RWPE1 (cell line): Measurements from ENCODE around the gene MT1G.

ENCODE experiments used
- CTCF ChIA-PET: fragments of 350-600 bp; sonication (Branson Sonifier 250); formaldehyde crosslinking; extraction: SDS; loops from one replicate; lab custom pipeline; 2021; lab: Yijun Ruan, JAX
- POLR2A ChIA-PET: fragments of 400-600 bp; formaldehyde crosslinking; extraction: SDS; loops from one replicate; lab custom pipeline; 2020; ENCODE audit warnings: antibody characterized with exemption; ENCODE audit not compliant: low non-redundant PET; lab: Yijun Ruan, JAX
- DNase-seq: peaks from one replicate; pipeline ENCODE4 v3.0.0; 2012; ENCODE audit warnings: low spot score
- H3K27ac ChIP-seq: fragments of 450-650 bp; 2 replicates; pipeline ENCODE4 v1.5.1; 2017
- CTCF ChIP-seq: fragments of 450-650 bp; conservative IDR thresholded peaks from 2 replicates; pipeline ENCODE4 v1.5.1; 2017; ENCODE audit warnings: low read depth, mild to moderate bottlenecking

Gene MT1G

DNA sequence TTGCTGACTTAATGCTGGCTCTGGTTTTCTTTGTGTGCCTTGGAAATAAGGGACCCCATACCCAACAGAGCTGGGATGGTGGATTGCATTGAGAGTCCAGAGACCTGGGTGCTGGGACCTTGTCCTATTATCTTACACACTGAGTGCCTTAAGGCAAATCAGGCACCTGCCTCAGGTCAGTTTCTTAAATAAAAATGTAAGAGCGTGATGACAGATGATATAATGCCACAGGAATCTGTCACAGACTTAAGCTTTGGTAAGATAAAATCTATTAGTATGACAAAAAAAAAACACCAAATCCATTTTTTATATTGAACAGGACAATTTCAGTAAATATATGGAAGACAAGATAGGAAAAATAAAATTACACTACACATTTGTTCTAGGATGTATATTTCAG lies 27.8 kb downstream of the MT1G start:
- H3K27ac ChIP-seq: no peak overlapping the region
- CTCF ChIA-PET: interaction anchor here (0.6 kb wide), 1 partner anchor 58 kb away, joined by 3 read pairs; no protein-coding TSS in a partner anchor
- POLR2A ChIA-PET: no interaction called here
- no peak for DNase-seq
- no peak for TF ChIP-seq CTCF

GRCh38 chr16:56639045-56639444 lies 28.8 kb downstream of the MT1G start:
- ChIA-PET POLR2A (no interaction called here), CTCF (interaction anchor here (0.7 kb wide), 1 partner anchor 59 kb away, joined by 3 read pairs; no protein-coding TSS in a partner anchor)
- no peak for DNase-seq
- H3K27ac ChIP-seq: no peak overlapping the region
- TF ChIP-seq CTCF: no peak

DNA sequence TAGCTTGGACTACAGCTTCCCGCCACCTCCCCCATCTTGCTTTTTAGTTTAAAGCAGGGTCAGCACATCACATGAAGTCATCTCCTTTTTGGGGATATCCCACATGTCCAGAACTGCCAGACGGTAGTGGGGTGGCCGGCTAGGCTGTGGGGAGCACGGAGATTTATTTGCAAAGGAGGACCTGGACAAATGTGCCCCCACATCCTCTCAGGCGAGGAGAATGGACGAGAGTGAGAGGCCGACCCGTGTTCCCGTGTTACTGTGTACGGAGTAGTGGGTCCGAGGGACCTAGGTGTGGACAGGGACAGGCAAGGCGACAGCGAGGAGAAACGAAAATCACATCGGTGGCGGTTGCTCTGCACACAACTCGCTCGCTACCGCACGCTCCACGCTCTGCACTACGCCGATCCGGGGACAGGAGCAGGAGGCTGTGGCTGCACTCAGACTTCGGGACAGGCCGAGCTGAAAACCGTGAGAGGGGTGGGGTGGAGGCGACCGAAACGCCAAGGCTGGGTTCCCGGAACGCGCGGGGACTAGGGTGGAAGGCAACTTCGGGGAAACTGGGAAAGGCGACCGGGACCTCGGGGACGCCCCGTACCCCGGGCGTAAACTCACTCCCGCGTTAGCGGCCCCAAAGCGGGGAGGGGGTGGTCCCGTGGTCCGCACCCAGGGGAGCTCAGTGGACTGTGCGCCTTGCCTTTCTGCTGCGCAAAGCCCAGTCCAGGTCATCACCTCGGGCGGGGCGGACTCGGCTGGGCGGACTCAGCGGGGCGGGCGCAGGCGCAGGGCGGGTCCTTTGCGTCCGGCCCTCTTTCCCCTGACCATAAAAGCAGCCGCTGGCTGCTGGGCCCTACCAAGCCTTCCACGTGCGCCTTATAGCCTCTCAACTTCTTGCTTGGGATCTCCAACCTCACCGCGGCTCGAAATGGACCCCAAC lies 29.8 kb downstream of the MT1G start, which contains the start of gene MT1A:
Gene MT1A, plus strand, starts transcription at position 853 of the 937 bp plus-strand sequence. Its CDS starts 73 bp downstream, at position 926.
- DNase-seq: no peak
- ChIA-PET POLR2A (no interaction called here), CTCF (interaction anchor here (0.7 kb wide), 1 partner anchor 58 kb away, joined by 3 read pairs; no protein-coding TSS in a partner anchor)
- no peak within 1 kb of the TSS for H3K27ac ChIP-seq
- TF ChIP-seq CTCF: no peak

DNA sequence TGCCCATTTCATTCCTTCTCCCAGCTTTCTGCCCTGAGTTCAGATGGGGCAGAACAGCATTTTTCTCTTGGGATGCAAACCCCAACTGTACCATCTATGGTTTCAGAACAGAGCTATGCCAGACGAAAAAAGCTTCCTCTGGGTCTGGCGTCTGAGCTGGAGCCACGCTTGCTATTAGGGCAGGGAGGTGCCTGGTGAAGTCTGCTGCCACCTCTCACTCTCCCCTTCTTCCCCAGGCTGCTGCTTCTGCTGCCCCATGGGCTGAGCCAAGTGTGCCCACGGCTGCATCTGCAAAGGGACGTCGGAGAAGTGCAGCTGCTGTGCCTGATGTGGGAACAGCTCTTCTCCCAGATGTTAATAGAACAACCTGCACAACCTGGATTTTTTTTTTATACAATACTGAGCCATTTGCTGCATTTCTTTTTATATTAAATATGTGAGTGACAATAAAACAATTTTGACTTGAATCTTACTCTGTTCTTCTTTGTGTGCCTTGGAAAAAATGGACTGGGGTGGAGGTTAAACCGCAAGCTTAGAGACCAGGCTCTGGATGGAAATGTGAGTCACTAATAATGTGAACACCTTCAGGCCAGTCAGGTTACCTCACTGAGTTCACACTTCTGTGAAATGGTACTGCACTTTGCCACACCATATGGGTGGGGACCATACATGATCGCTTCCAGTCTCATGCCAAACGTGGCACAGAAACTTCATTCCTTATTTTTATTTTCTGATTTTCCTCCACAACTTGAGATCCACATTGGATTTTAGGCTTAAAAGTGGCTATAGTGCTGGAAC lies 31.1 kb downstream of the MT1G start:
- TF ChIP-seq CTCF: no peak
- ChIA-PET CTCF (no interaction called here), POLR2A (no interaction called here)
- no peak overlapping the region for H3K27ac ChIP-seq
- DNase-seq: no peak

- no peak for DNase-seq
- H3K27ac ChIP-seq: no peak overlapping the region
- ChIA-PET POLR2A (no interaction called here), CTCF (no interaction called here)
- TF ChIP-seq CTCF: no peak
Observed at GRCh38 chr16:56635441-56635967, 32.4 kb downstream of the MT1G start.
